MV-4-11 (cell line): ENCODE results near the gene ERP29.
"Not testable (repeated sequence)": the region's sequence is repeated elsewhere in the genome, so short reads cannot be mapped to it uniquely, and the experiment has no call there.

Experiments used
- DNase-seq: peaks from one replicate; lab custom pipeline; 2025; lab: John Stamatoyannopoulos, UW

The ERP29 gene

GRCh38 chr12:112001576-112001975 is 11.7 kb upstream of the ERP29 start:
- DNase-seq = no peak

GRCh38 chr12:112004041-112004440 is 9.2 kb upstream of the ERP29 start:
- no peak for DNase-seq

GRCh38 chr12:112005419-112006395 is 7.5 kb upstream of the ERP29 start:
- DNase-seq = peak; percentile 24

- DNase-seq = no peak
Observed at GRCh38 chr12:112007945-112008344, 5.3 kb upstream of the ERP29 start.

GRCh38 chr12:112008918-112009317 is 4.3 kb upstream of the ERP29 start:
- DNase-seq = no peak

GRCh38 chr12:112009596-112009995 is 3.6 kb upstream of the ERP29 start:
- DNase-seq = not testable (repeated sequence)

GRCh38 chr12:112010415-112011344 is 2.5 kb upstream of the ERP29 start:
- no peak for DNase-seq

- DNase-seq = no peak
Observed at GRCh38 chr12:112011685-112012084, 1.5 kb upstream of the ERP29 start.

GRCh38 chr12:112013601-112014402 is 576 bp downstream of the ERP29 start:
- DNase-seq = peak; percentile 72

- no peak for DNase-seq
Observed at GRCh38 chr12:112015938-112016337, 2.7 kb downstream of the ERP29 start.

GRCh38 chr12:112017041-112017440 is 3.8 kb downstream of the ERP29 start:
- DNase-seq = no peak

- DNase-seq = no peak
Observed at GRCh38 chr12:112018571-112019237, 5.5 kb downstream of the ERP29 start.

GRCh38 chr12:112020947-112021457 is 7.8 kb downstream of the ERP29 start:
- DNase-seq = no peak

GRCh38 chr12:112022241-112023016 is 9.2 kb downstream of the ERP29 start:
- no peak for DNase-seq

GRCh38 chr12:112023759-112024396 is 10.7 kb downstream of the ERP29 start:
- no peak for DNase-seq

- DNase-seq = peak; percentile 54
Observed at GRCh38 chr12:112025808-112026375, 12.7 kb downstream of the ERP29 start.

- DNase-seq = peak; percentile 90
Observed at GRCh38 chr12:112029301-112029700, 16.1 kb downstream of the ERP29 start.

- DNase-seq = no peak
Observed at GRCh38 chr12:112031472-112031871, 18.2 kb downstream of the ERP29 start.

GRCh38 chr12:112032292-112032691 is 19.1 kb downstream of the ERP29 start:
- DNase-seq = no peak
